ENCODE results near the gene WWTR1.

Gene WWTR1

GRCh38 chr3:149596134-149596770 lies 61.6 kb downstream of the WWTR1 start:
- in situ Hi-C loops (cut with MboI; ENCODE audit: low sequenced_read_pairs), result no loop called here

GRCh38 chr3:149593418-149594160 lies 64.2 kb downstream of the WWTR1 start:
- in situ Hi-C loops (cut with MboI; ENCODE audit: low sequenced_read_pairs), result no loop called here

- in situ Hi-C loops (cut with MboI; ENCODE audit: low sequenced_read_pairs), result no loop called here
These were observed 65.0 kb downstream of the WWTR1 start for GRCh38 chr3:149592758-149593240.

- in situ Hi-C loops (cut with MboI; ENCODE audit: low sequenced_read_pairs), result no loop called here
These were observed 67.0 kb downstream of the WWTR1 start for GRCh38 chr3:149590691-149591441.

- in situ Hi-C loops (cut with MboI; ENCODE audit: low sequenced_read_pairs), result no loop called here
These were observed 68.5 kb downstream of the WWTR1 start for GRCh38 chr3:149589332-149589731.

DNA sequence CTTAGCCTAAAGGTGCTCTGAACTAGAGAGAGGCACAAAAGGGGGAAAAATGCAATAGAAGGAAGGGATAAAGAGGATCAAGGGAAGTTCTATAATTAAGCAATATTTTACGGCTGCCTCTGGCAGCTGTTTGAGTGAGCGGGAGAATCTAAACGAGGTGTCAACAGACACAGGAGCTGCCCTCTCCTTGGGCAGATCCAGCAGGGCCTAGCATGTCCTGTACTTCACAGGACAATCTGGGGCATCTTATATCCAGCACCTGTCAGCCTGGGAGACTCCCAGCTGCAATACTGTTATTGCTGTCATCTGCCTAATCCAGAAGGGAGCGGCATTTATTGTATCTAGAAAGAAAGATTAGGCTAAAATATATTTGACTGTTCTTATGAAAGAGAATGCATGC lies 68.9 kb downstream of the WWTR1 start:
- in situ Hi-C loops (cut with MboI; ENCODE audit: low sequenced_read_pairs), result no loop called here

DNA sequence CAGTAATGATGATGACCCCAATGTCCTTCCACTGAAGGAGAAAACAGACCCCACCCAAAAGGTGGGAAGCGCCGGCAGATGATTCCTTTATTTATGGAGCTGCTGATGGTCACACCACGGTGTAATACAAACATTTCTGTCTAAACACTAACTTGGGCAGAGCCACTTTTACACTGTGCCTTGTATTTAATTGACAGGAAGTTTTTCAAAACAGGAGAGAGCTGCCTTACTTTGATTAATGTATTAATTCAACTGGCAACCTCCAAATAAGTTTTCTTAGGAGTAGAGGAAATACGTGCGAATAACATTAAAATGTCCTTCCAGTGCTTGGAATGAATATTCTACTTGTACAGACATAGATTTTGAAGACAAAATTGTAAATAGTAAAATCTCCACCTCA lies 70.4 kb downstream of the WWTR1 start:
- in situ Hi-C loops (cut with MboI; ENCODE audit: low sequenced_read_pairs), result no loop called here

- in situ Hi-C loops (cut with MboI; ENCODE audit: low sequenced_read_pairs), result no loop called here
These were observed 71.0 kb downstream of the WWTR1 start for GRCh38 chr3:149586871-149587270.

DNA sequence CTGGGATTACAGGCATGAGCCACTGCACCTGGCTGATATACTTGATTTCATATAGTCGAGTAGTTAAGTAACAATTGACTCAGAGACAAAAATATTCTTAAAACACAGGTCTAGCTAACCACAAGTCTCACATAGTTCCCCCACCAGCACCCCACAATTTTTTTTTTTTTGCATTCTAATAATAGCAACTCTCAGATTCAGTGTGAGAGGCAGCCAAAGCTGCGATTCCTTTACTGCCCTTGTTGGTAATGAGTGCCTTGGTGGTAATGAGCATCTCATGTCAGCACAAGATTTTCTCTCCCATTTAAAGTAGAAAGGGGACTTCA lies 72.5 kb downstream of the WWTR1 start:
- in situ Hi-C loops (cut with MboI; ENCODE audit: low sequenced_read_pairs), result no loop called here

- in situ Hi-C loops (cut with MboI; ENCODE audit: low sequenced_read_pairs), result no loop called here
These were observed 73.7 kb downstream of the WWTR1 start for GRCh38 chr3:149583921-149584635.

DNA sequence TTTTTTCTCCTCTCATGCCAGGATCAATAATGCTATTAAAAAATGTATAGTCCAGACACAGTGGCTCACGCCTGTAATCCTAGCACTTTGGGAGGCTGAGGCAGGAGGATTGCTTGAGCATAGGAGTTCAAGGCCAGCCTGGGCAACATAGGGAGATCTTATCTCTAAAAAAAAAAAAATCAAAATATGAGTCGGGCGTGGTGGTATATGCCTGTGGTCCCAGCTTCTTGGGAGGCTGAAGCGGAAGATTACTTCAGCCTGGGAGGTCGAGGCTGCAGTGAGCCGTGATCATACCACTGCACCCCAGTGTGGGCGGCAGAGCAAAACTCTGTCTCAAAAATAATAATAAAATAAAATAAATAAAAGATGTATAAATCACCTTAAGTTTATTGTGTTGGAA lies 75.4 kb downstream of the WWTR1 start:
- in situ Hi-C loops (cut with MboI; ENCODE audit: low sequenced_read_pairs), result no loop called here

- in situ Hi-C loops (cut with MboI; ENCODE audit: low sequenced_read_pairs), result no loop called here
These were observed 76.0 kb downstream of the WWTR1 start for GRCh38 chr3:149581681-149582370.

DNA sequence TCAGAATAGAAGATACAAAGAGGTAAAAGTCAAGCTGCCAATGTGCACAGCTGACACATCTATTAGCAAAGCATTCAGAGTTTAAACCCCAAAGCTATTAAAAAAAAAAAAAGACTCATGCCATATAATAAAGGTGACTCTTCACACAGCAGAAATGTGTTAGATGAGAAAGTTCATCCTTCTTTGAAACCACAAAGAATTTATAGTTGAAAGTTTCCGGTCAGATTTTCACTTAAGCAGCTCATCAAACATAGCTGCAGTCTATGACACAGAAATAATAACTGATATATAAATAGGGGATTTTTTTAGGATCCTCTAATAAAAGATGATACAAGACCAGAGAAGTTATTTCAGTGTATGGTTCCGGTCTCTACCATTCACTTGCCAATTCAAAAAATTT lies 76.6 kb downstream of the WWTR1 start:
- in situ Hi-C loops (cut with MboI; ENCODE audit: low sequenced_read_pairs), result no loop called here

DNA sequence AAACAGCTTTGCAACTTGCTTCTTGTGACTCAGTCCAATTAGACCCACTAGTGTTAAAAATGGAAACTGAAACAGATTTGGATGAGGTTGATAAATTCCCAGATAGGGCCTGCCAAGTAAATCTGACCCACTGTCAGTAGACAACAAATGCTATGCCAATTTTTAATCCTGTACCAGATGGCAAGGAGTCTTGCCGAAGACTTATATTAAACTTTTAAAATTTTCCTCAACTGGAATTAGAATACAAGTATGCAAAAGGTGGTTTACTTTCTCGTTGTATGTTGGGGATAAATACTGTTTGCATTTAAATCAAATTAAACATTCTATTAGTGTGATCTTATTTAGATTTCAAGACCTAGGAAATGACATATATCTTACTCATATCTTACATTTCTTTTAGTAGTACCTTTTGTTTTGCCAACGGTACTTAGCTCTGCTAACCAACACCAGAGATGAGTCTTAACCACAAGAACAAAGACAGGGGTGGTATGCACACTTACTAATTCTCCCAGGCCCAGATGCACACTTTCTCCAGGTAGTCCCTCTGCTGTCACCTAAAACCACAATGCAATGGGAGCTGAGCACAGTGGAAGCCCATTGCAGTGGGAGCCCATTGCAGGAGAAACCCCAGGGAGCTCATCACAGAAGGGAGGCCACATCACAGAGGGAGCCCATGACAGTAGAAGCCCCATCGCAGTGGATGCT lies 77.8 kb downstream of the WWTR1 start:
- in situ Hi-C loops (cut with MboI; ENCODE audit: low sequenced_read_pairs), result no loop called here

- in situ Hi-C loops (cut with MboI; ENCODE audit: low sequenced_read_pairs), result no loop called here
These were observed 78.7 kb downstream of the WWTR1 start for GRCh38 chr3:149579161-149579560.

GRCh38 chr3:149577801-149578200 lies 80.0 kb downstream of the WWTR1 start:
- in situ Hi-C loops (cut with MboI; ENCODE audit: low sequenced_read_pairs), result no loop called here

- in situ Hi-C loops (cut with MboI; ENCODE audit: low sequenced_read_pairs), result no loop called here
These were observed 81.8 kb downstream of the WWTR1 start for GRCh38 chr3:149575961-149576564.

DNA sequence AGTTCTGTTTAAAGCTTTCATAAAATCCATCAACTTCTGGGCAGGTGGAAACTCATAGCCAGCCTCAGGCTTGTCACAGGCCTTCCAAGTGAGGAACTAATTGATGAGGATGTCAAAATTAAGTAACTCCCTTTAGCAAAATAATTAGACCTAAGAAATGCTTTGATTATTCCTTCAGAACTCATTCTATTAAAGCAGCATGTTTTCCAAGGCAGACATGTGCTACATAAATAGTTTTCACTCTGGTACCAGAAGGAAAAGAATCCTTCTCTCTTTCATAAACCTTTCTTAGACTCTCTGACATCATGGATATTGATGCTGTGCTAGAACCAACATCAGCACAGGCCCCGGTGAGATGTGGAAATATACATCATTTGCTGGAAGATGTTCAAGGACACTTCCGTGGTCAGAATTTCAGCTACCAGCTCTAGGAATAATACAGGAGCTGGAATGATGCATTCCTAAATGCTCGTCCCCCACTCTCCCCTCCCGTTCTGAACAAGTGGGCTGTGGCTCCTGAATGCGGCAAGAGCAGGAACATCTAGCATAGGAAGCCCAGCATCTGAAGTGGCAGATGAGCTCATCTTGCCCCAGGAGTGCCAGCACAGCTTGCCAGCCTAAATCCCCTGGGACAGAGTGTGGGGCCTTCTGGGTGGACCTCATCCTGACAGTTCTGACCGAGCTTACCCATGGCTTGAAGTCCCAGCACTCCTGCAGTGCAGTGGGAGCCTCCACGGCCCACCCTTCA lies 82.4 kb downstream of the WWTR1 start:
- in situ Hi-C loops (cut with MboI; ENCODE audit: low sequenced_read_pairs), result no loop called here

DNA sequence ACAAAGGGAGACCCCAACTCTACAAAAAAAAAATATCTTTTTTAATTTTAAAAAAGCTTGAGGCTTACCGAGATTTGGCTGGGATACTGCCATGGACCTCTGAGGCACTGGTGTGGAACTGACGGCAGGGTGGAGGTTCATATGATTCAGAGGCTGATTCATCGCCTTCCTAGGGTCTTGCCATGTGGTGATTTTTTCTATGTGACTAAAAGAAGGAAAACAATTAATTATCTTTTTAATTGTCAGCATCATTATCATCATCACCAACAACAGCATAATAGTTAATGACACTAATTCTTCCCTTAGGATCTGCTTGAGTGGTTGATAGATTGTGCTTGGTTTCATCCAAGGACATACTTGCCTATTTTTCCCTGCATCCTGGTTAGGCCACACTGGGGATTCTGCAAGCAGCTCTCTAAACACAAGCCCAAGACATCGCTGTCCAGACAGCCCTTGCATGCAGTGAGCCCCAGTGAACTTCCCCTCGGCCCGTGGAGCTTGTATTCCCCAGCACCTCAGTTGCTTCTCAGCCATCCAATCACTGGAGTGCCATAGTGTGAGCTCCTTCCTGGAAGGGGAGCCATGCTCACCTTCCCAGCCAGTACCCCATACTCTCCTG lies 84.9 kb downstream of the WWTR1 start:
- in situ Hi-C loops (cut with MboI; ENCODE audit: low sequenced_read_pairs), result no loop called here
